Left colon (tissue), 2 donors: ENCODE data around the gene TDRD1. TPM values are rescaled to one million over a fixed set of nuclear protein-coding genes. Genes with fewer than 3 reads are reported as not detected.

Experiments
- ATAC-seq: fragments of 200-7000 bp; cut with Tn5 transposase; one replicate; pipeline ENCODE4 v1.9.1; 2020; ENCODE audit warnings: mild to moderate bottlenecking, moderate library complexity
- DNase-seq, 2 donors: peaks; one replicate each; pipeline ENCODE4 v3.0.0-alpha.2; 2020
- intact Hi-C, 2 donors: fragments of 100-400 bp; cut with DNase I in 1 of 2; cut with micrococcal nuclease in 1 of 2; formaldehyde crosslinking; loops; one replicate each; pipeline versions ENCODE4 v1.11.2 to v1.14.0; 2022; cut with DNase I, micrococcal nuclease
- total RNA-seq, 2 donors: library from RNA; stranded (reverse); fragmentation: NEBNext Ultra II Directional; extraction: Animal tissue kit (Norgen Biotek cat#: 25700); gene quantifications; one replicate each; pipeline ENCODE4 v1.2.1, GENCODE V29; 2021
- donor health status: DM: no; HTN: no; CAD: no.
- donor health status: DM: yes; HTN: yes; CAD: no.

Gene TDRD1
- total RNA-seq, 2 donors from 2014 or later = 0.64 to 2.9 TPM

DNA sequence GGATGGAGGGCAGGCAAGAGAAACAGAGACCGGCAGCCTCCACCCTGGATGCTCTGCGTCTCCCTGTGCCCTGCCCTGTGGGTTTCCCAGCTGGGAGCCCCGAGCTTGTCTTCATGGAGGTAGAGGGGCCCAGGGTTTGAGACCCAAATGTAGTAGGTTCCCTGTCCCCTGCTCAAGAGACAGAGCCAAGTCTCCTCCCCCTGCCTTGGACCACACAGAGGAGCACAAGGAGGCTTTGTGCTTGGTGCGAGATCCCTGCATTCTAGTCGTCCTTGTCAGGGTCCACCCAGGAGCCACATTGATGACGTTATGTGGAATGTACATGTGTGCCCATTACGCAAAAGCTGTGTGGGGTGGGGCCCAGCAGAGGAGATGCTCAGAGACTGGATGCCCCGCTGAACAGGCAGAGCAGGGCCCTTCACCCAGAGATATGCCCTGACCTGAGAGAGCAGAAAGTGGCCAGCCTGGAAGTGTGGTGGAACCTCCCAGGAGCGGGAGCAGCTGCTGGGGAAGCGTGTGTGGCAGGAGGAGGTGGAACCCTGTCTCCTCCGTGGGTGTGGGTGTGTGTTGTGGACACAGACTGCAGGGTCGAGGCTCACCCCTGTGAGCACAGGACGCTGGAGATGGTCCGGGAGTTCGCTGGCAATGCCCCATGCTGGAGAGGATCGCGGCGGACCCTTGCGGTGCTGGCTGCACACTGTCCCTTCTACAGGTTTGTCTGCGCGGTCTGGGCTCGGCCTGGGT is 99.2 kb downstream of the TDRD1 start:
- intact Hi-C loops = no loop called here
- no peak for ATAC-seq
- DNase-seq = no peak

DNA sequence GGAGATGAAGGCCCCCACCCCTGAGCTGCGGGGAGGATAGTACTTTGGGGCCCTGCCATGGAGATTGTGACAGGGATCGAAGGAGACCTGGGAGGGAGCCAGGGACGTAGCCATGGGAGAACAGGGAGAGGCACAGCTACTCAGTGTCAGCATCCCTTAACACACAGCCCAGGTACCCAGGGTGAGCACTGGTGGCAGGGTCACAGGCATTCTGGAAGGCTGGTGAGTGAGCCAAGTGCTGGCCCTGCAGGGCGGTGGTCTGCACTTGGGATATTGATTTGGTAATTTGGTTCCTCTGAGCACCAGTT is 99.7 kb downstream of the TDRD1 start:
- intact Hi-C loops = no loop called here
- no peak for ATAC-seq
- no peak for DNase-seq

DNA sequence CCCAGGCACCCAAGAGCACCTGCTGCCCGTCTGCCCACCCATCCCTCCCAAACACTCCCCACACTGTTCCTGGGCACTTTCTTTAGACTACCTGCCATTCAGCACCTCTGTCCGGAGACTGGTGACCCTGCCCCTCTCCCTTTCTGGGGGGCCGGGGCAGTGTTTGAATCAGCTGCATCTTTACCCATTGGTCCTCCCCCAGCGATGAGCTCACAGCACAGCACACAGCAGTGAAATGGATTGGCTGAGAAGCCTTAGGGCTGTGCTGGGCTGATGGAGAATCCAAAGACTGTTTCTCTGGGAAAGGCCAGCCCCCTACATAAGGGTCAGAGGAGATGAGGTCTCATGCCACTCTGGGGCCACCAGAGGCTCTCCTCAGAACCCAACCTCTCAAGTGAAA is 100.1 kb downstream of the TDRD1 start:
- intact Hi-C loops = no loop called here
- ATAC-seq = no peak
- no peak for DNase-seq

GRCh38 chr10:114279901-114280644 is 100.9 kb downstream of the TDRD1 start:
- intact Hi-C loops = no loop called here
- ATAC-seq = no peak
- DNase-seq = no peak

- peak; percentile 16 for ATAC-seq
- intact Hi-C loops = no loop called here
These were observed 101.9 kb downstream of the TDRD1 start for GRCh38 chr10:114281006-114281405.

GRCh38 chr10:114281461-114281860 is 102.3 kb downstream of the TDRD1 start:
- ATAC-seq = no peak
- no peak for DNase-seq
- intact Hi-C loops = no loop called here

More at GRCh38 chr10:114281006-114281405, 101.9 kb downstream of the TDRD1 start:
- DNase-seq = no peak

Other genes starting within 250 kb of the TDRD1 start
- 1 to 10 TPM in 1 of 2 donors, under 1 TPM in 1; 0.73 to 1.6 TPM for gene ADRB1, start 135.5 kb upstream of the TDRD1 start, total RNA-seq
- gene CCDC186, start 5.2 kb upstream of the TDRD1 start, total RNA-seq = 10 to 100 TPM; 42.3 to 43.3 TPM
- gene VWA2, start 59.9 kb downstream of the TDRD1 start, total RNA-seq = 1 to 10 TPM; 1.1 to 1.5 TPM
- gene AFAP1L2, start 225.1 kb downstream of the TDRD1 start, total RNA-seq = 10 to 100 TPM in 1 of 2 donors, 1 to 10 TPM in 1; 8.9 to 12.5 TPM